ENCODE data around the gene CHST13. TPM values are rescaled to one million over a fixed set of nuclear protein-coding genes. Genes with fewer than 3 reads are reported as not detected.

CHST13 gene
- total and polyA plus RNA-seq, 5 donors from 2014 or later: not detected

- Mint-ChIP-seq H3K4me3 (no peak overlapping the region), H3K27me3 (peaks cover 4% of the 10 kb centered on the region), H3K9me3 (no peaks in the 10 kb centered on the region), H3K4me1 (peaks cover 0 to 16% (median 7%) of the 10 kb centered on the region in 4 donors), H3K27ac (no peak overlapping the region), H3K36me3 (no peaks in the 10 kb centered on the region)
- Histone ChIP-seq H3K4me1 (ENCODE audit: control insufficient read depth, insufficient read depth, low read length, poor library complexity, severe bottlenecking) (peaks cover 10% of the 10 kb centered on the region), H3K4me3 (ENCODE audit: low read depth, low read length) (no peak overlapping the region), H3K27ac (ENCODE audit: insufficient read depth, low read length, poor library complexity, severe bottlenecking) (no peak overlapping the region), H3K9me3 (ENCODE audit: control insufficient read depth in 2 of 2, low read length in 2 of 2) (no peaks in the 10 kb centered on the region), H3K27me3 (ENCODE audit: control insufficient read depth, insufficient read depth, low read length) (no peaks in the 10 kb centered on the region), H3K36me3 (ENCODE audit: control insufficient read depth, insufficient read depth, low read length) (no peaks in the 10 kb centered on the region)
- no peak for ATAC-seq (ENCODE audit: low read depth in 2 of 2)
- no peak for DNase-seq
Measured at GRCh38 chr3:126490619-126491018, 33.3 kb upstream of the CHST13 start.

GRCh38 chr3:126491221-126492013, 32.5 kb upstream of the CHST13 start:
- no peak for ATAC-seq (ENCODE audit: low read depth in 2 of 2)
- no peak overlapping the region for H3K27ac Mint-ChIP-seq
- Histone ChIP-seq H3K4me3 (ENCODE audit: low read depth, low read length) (no peak overlapping the region), H3K27ac (ENCODE audit: insufficient read depth, low read length, poor library complexity, severe bottlenecking) (no peak overlapping the region), H3K27me3 (ENCODE audit: control insufficient read depth, insufficient read depth, low read length) (no peaks in the 10 kb centered on the region), H3K4me1 (ENCODE audit: control insufficient read depth, insufficient read depth, low read length, poor library complexity, severe bottlenecking) (peaks cover 10% of the 10 kb centered on the region), H3K9me3 (ENCODE audit: control insufficient read depth in 2 of 2, low read length in 2 of 2) (no peaks in the 10 kb centered on the region), H3K36me3 (ENCODE audit: control insufficient read depth, insufficient read depth, low read length) (no peaks in the 10 kb centered on the region)
- peaks cover 0 to 13% (median 6%) of the 10 kb centered on the region in 4 donors for H3K4me1 Mint-ChIP-seq
- H3K36me3 Mint-ChIP-seq: no peaks in the 10 kb centered on the region
- peak overlapping the region in 1 of 4 donors; percentile 94 for H3K4me3 Mint-ChIP-seq
- no peaks in the 10 kb centered on the region for H3K9me3 Mint-ChIP-seq
- DNase-seq: no peak
- H3K27me3 Mint-ChIP-seq: peaks cover 4% of the 10 kb centered on the region

GRCh38 chr3:126493051-126493450, 30.9 kb upstream of the CHST13 start:
- no peak for ATAC-seq (ENCODE audit: low read depth in 2 of 2)
- no peaks in the 10 kb centered on the region for H3K4me1 ChIP-seq (ENCODE audit: control insufficient read depth, insufficient read depth, low read length, poor library complexity, severe bottlenecking)
- H3K9me3 Mint-ChIP-seq: no peaks in the 10 kb centered on the region
- H3K27me3 ChIP-seq (ENCODE audit: control insufficient read depth, insufficient read depth, low read length): no peaks in the 10 kb centered on the region
- H3K27me3 Mint-ChIP-seq: peaks cover 4% of the 10 kb centered on the region
- H3K9me3 ChIP-seq (ENCODE audit: control insufficient read depth in 2 of 2, low read length in 2 of 2): no peaks in the 10 kb centered on the region
- no peak overlapping the region for H3K4me3 ChIP-seq (ENCODE audit: low read depth, low read length)
- H3K4me1 Mint-ChIP-seq: peaks cover 0 to 3% (median 1%) of the 10 kb centered on the region in 4 donors
- DNase-seq: no peak
- H3K4me3 Mint-ChIP-seq: no peak overlapping the region
- H3K27ac Mint-ChIP-seq: peak overlapping the region in 1 of 3 donors; percentile 13
- H3K36me3 ChIP-seq (ENCODE audit: control insufficient read depth, insufficient read depth, low read length): no peaks in the 10 kb centered on the region
- no peaks in the 10 kb centered on the region for H3K36me3 Mint-ChIP-seq
- no peak overlapping the region for H3K27ac ChIP-seq (ENCODE audit: insufficient read depth, low read length, poor library complexity, severe bottlenecking)

GRCh38 chr3:126493739-126494138, 30.2 kb upstream of the CHST13 start:
- no peaks in the 10 kb centered on the region for H3K9me3 Mint-ChIP-seq
- ATAC-seq (ENCODE audit: low read depth in 2 of 2): no peak
- peaks cover 4% of the 10 kb centered on the region for H3K27me3 Mint-ChIP-seq
- H3K27ac Mint-ChIP-seq: no peak overlapping the region
- no peaks in the 10 kb centered on the region for H3K4me1 ChIP-seq (ENCODE audit: control insufficient read depth, insufficient read depth, low read length, poor library complexity, severe bottlenecking)
- peak in 1 of 3 donors; percentile 37 for DNase-seq
- peaks cover 0 to 5% (median 1%) of the 10 kb centered on the region in 4 donors for H3K4me1 Mint-ChIP-seq
- no peaks in the 10 kb centered on the region for H3K36me3 ChIP-seq (ENCODE audit: control insufficient read depth, insufficient read depth, low read length)
- no peak overlapping the region for H3K4me3 ChIP-seq (ENCODE audit: low read depth, low read length)
- no peaks in the 10 kb centered on the region for H3K36me3 Mint-ChIP-seq
- no peak overlapping the region for H3K27ac ChIP-seq (ENCODE audit: insufficient read depth, low read length, poor library complexity, severe bottlenecking)
- no peak overlapping the region for H3K4me3 Mint-ChIP-seq
- no peaks in the 10 kb centered on the region for H3K27me3 ChIP-seq (ENCODE audit: control insufficient read depth, insufficient read depth, low read length)
- H3K9me3 ChIP-seq (ENCODE audit: control insufficient read depth in 2 of 2, low read length in 2 of 2): no peaks in the 10 kb centered on the region

- ATAC-seq (ENCODE audit: low read depth in 2 of 2) (no peak), DNase-seq (no peak)
- Histone ChIP-seq H3K4me3 (ENCODE audit: low read depth, low read length) (no peak overlapping the region), H3K9me3 (ENCODE audit: control insufficient read depth in 2 of 2, low read length in 2 of 2) (no peaks in the 10 kb centered on the region), H3K4me1 (ENCODE audit: control insufficient read depth, insufficient read depth, low read length, poor library complexity, severe bottlenecking) (no peaks in the 10 kb centered on the region), H3K27me3 (ENCODE audit: control insufficient read depth, insufficient read depth, low read length) (no peaks in the 10 kb centered on the region), H3K36me3 (ENCODE audit: control insufficient read depth, insufficient read depth, low read length) (no peaks in the 10 kb centered on the region), H3K27ac (ENCODE audit: insufficient read depth, low read length, poor library complexity, severe bottlenecking) (no peak overlapping the region)
- H3K4me3 Mint-ChIP-seq: no peak overlapping the region
- H3K27ac Mint-ChIP-seq: no peak overlapping the region
- peaks cover 4% of the 10 kb centered on the region for H3K27me3 Mint-ChIP-seq
- H3K36me3 Mint-ChIP-seq: no peaks in the 10 kb centered on the region
- H3K4me1 Mint-ChIP-seq: peaks cover 0 to 6% (median 1%) of the 10 kb centered on the region in 4 donors
- H3K9me3 Mint-ChIP-seq: no peaks in the 10 kb centered on the region
Measured at GRCh38 chr3:126494204-126494969, 29.6 kb upstream of the CHST13 start.

GRCh38 chr3:126494970-126495230, 29.1 kb upstream of the CHST13 start:
- H3K4me1 Mint-ChIP-seq: peaks cover 0 to 6% (median 1%) of the 10 kb centered on the region in 4 donors
- H3K4me3 Mint-ChIP-seq: no peak overlapping the region
- Histone ChIP-seq H3K27me3 (ENCODE audit: control insufficient read depth, insufficient read depth, low read length) (no peaks in the 10 kb centered on the region), H3K9me3 (ENCODE audit: control insufficient read depth in 2 of 2, low read length in 2 of 2) (no peaks in the 10 kb centered on the region), H3K4me1 (ENCODE audit: control insufficient read depth, insufficient read depth, low read length, poor library complexity, severe bottlenecking) (no peaks in the 10 kb centered on the region), H3K36me3 (ENCODE audit: control insufficient read depth, insufficient read depth, low read length) (no peaks in the 10 kb centered on the region), H3K4me3 (ENCODE audit: low read depth, low read length) (no peak overlapping the region), H3K27ac (ENCODE audit: insufficient read depth, low read length, poor library complexity, severe bottlenecking) (no peak overlapping the region)
- DNase-seq (no peak), ATAC-seq (ENCODE audit: low read depth in 2 of 2) (no peak)
- H3K36me3 Mint-ChIP-seq: no peaks in the 10 kb centered on the region
- H3K27me3 Mint-ChIP-seq: peaks cover 4% of the 10 kb centered on the region
- no peak overlapping the region for H3K27ac Mint-ChIP-seq
- H3K9me3 Mint-ChIP-seq: no peaks in the 10 kb centered on the region

- ATAC-seq (ENCODE audit: low read depth in 2 of 2) (no peak), DNase-seq (no peak)
- Mint-ChIP-seq H3K4me3 (no peak overlapping the region), H3K27me3 (peaks cover 4% of the 10 kb centered on the region), H3K36me3 (no peaks in the 10 kb centered on the region), H3K27ac (no peak overlapping the region), H3K4me1 (peaks cover 0 to 6% (median 1%) of the 10 kb centered on the region in 4 donors), H3K9me3 (no peaks in the 10 kb centered on the region)
- no peak overlapping the region for H3K27ac ChIP-seq (ENCODE audit: insufficient read depth, low read length, poor library complexity, severe bottlenecking)
- no peaks in the 10 kb centered on the region for H3K36me3 ChIP-seq (ENCODE audit: control insufficient read depth, insufficient read depth, low read length)
- H3K4me1 ChIP-seq (ENCODE audit: control insufficient read depth, insufficient read depth, low read length, poor library complexity, severe bottlenecking): no peaks in the 10 kb centered on the region
- no peak overlapping the region for H3K4me3 ChIP-seq (ENCODE audit: low read depth, low read length)
- no peaks in the 10 kb centered on the region for H3K9me3 ChIP-seq (ENCODE audit: control insufficient read depth in 2 of 2, low read length in 2 of 2)
- H3K27me3 ChIP-seq (ENCODE audit: control insufficient read depth, insufficient read depth, low read length): no peaks in the 10 kb centered on the region
Measured at GRCh38 chr3:126495786-126496185, 28.2 kb upstream of the CHST13 start.
